ENCODE results near the gene RALGPS1. TPM values are rescaled to one million over a fixed set of nuclear protein-coding genes. Genes with fewer than 3 reads are reported as not detected.

Gene RALGPS1
- total RNA-seq, 2 donors from 2014 or later, result 9.3 to 12.6 TPM

DNA sequence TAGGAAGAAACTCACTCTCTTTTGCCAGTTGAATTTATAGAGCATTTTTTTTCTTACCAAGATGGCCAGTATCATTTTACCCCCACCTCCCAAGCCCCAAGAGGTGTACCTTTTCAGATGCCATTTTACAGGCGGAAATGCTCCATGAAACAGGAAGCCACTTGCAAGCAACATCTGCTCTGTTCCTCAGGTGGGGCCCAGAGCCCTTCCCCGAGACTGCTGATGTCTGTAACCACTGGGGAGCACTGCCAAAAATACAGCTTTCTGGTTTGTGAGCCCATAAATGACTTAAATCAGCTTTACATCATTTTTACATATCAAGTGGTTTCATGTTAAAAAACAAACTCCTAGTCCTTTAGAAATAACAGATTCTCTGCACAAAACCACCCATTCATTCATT lies 307.1 kb downstream of the RALGPS1 start:
- Mint-ChIP-seq H3K36me3 (ENCODE audit: low read depth) (peaks cover 2% of the 10 kb centered on the region), H3K27me3 (peaks cover 6% of the 10 kb centered on the region), H3K27ac (peak overlapping the region; percentile 43), H3K4me1 (peaks cover 29% of the 10 kb centered on the region), H3K4me3 (no peak overlapping the region)
- ATAC-seq (no peak), DNase-seq (no peak)
- no peaks in the 10 kb centered on the region for H3K9me3 ChIP-seq (ENCODE audit: control insufficient read depth, low read length, poor library complexity, severe bottlenecking)

DNA sequence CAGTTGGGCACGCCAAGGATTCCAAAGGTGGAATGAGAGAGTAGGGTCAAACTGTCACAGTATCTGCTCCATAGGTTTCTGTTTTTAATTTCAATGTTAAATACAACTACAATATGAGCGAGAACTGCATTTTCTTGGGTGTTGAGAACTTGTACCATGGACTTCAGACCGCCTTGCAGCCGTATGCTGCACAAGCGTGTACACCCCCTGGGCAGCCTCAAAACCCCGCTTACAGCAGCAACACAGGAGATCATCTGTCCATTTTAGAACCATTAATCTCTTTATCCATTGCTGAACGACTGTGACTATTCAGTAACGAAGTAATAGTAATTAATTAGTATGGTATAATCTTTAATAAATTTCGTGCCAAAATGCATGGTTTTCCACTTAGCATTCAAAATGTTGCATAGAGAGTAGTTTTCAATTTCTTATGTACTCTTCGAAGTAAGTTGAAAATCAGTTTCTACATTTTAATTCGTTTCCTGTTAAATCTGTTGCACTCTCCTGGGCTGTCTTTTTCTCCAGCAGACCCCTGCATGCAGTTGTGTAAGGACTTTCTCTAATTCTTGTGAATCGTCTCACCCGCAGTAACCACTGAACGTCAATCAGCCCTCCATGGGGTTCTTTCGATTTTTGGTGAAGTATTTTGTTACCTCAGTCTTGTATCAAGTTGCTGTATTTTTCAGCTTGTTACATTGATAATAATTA lies 308.0 kb downstream of the RALGPS1 start:
- DNase-seq (no peak), ATAC-seq (no peak)
- peak overlapping the region; percentile 43 for H3K27ac Mint-ChIP-seq
- H3K9me3 ChIP-seq (ENCODE audit: control insufficient read depth, low read length, poor library complexity, severe bottlenecking), result no peaks in the 10 kb centered on the region
- H3K4me3 Mint-ChIP-seq, result no peak overlapping the region
- peaks cover 29% of the 10 kb centered on the region for H3K4me1 Mint-ChIP-seq
- peaks cover 2% of the 10 kb centered on the region for H3K36me3 Mint-ChIP-seq (ENCODE audit: low read depth)
- peaks cover 7% of the 10 kb centered on the region for H3K27me3 Mint-ChIP-seq

DNA sequence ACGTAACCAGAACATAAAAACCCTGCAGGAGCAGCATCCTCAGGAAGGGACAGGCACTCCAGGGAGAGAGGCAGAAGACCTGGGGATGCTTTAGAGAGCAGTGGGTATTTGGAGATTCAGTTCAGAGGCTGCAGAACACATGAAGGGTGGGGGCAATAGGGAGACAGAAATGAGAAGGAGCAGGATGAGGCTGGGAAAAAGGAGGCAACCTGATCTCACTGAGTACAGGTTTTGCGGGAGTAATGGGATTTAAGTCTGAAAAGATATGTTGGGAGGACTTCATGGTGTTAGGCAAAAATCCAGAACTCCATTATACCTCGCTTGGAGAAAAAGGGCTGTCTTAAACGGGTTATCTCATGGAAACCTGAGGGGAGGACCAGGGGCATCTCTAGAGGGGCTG lies 308.7 kb downstream of the RALGPS1 start:
- no peak overlapping the region for H3K4me3 Mint-ChIP-seq
- H3K36me3 Mint-ChIP-seq (ENCODE audit: low read depth), result peaks cover 2% of the 10 kb centered on the region
- DNase-seq (no peak), ATAC-seq (no peak)
- H3K27me3 Mint-ChIP-seq, result peaks cover 7% of the 10 kb centered on the region
- no peaks in the 10 kb centered on the region for H3K9me3 ChIP-seq (ENCODE audit: control insufficient read depth, low read length, poor library complexity, severe bottlenecking)
- H3K4me1 Mint-ChIP-seq, result peaks cover 29% of the 10 kb centered on the region
- peak overlapping the region; percentile 4 for H3K27ac Mint-ChIP-seq

DNA sequence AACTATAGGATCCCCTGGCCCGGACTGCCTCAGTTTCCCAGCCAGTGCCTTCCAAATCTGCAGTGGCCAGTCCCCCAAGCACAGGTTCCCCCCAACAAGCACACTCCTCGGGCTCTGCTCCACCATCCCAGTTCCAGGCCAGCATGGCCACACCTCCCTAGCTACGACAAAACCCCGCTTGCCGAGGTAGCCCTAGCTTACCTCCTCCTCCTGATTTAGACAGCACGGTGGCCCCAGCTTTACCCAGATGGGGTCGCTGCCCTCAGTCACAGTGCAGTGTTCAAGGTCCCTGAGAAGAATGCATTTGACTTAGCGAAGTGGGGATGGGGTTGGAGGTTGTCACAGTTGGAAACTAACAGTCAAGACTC lies 309.2 kb downstream of the RALGPS1 start:
- Mint-ChIP-seq H3K36me3 (ENCODE audit: low read depth) (peaks cover 2% of the 10 kb centered on the region), H3K4me3 (peak overlapping the region; percentile 94), H3K4me1 (peaks cover 29% of the 10 kb centered on the region), H3K27me3 (peaks cover 7% of the 10 kb centered on the region), H3K27ac (peak overlapping the region; percentile 90)
- DNase-seq (no peak), ATAC-seq (no peak)
- H3K9me3 ChIP-seq (ENCODE audit: control insufficient read depth, low read length, poor library complexity, severe bottlenecking), result no peaks in the 10 kb centered on the region

DNA sequence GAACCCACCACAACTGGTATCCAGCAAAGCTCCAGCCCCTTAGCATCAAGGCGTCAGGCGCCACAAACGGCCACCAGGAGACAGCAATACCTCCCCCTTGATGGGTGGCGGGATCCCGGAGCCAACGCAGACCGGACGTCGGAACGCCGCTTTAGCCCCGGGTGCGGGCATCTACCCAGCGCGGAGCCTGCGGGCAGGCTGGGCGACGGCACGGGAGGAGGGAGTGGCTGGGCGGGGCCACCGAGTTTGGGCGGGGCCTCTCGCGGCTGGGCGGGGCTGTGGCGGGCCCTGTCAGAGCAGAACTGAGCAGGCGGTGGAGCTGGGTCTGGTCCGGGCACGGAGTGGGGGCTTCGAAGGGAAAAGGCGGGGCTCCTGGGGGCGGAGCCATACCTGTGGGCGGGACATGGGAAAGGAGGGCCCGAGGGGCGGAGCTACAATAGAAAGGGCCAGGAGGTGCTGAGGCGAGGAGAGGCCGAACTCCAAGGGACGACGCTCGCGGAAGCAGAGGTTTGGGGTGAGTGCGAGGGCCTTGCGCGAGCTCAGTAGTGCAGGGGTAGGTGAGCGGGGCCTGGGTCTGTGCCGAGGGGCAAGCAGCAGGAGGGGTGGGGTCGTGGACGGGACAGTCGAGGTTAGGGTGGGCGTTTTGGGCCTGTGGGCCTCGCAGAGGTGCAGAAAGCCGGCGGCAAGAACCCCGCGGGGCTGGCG lies 309.7 kb downstream of the RALGPS1 start:
- Mint-ChIP-seq H3K4me1 (peaks cover 29% of the 10 kb centered on the region), H3K4me3 (peak overlapping the region; percentile 94), H3K36me3 (ENCODE audit: low read depth) (peaks cover 2% of the 10 kb centered on the region), H3K27ac (peak overlapping the region; percentile 90), H3K27me3 (peaks cover 11% of the 10 kb centered on the region)
- ATAC-seq, result peak; percentile 77
- H3K9me3 ChIP-seq (ENCODE audit: control insufficient read depth, low read length, poor library complexity, severe bottlenecking), result no peaks in the 10 kb centered on the region
- DNase-seq, result peak; percentile 82 to 86 (median 82)

DNA sequence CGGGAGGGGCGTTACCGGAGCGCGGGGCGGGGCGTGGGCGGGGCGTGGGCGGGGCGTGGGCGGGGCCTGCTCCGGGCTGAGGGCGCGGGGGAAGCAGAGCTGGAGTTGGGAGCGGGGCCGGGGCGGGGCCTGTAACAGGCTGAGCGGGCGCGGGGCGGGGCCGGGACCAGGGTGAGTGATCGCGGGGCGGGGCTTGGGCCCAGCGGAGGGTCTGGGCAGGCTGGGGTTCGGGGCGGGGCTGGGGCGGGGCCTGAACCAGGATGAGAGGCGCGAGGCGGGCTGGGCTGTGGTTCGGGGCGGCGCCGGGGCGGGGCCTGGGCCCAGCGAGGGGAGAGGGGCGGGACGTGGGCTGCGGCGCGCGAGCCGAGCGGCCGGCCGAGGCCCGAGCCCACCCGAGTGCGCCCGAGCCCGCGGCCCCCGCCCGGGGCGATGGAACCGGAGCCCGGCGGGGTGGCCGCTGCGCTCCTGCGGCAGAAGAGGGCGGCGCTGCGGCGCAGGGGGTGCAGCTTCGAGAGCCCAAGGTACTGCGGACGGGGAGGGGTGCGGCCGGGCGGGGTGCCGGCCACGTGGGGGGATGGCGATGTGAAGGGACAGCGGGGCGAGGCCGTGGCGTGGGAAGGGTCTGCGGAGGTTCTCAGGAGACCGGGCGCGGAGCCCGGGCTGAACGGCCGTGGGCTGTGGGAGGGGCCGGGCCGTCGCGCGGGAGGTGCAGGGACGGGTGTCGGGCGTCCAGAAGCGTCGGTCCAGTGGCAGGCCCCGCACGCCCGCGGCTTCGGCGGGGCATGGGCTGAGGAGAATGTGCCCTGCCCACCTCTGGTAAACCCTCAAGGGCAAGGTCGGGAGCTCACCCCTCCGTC lies 310.5 kb downstream of the RALGPS1 start:
- H3K36me3 Mint-ChIP-seq (ENCODE audit: low read depth), result peaks cover 2% of the 10 kb centered on the region
- H3K9me3 ChIP-seq (ENCODE audit: control insufficient read depth, low read length, poor library complexity, severe bottlenecking), result no peaks in the 10 kb centered on the region
- H3K27ac Mint-ChIP-seq, result peak overlapping the region; percentile 90
- peak; percentile 82 for ATAC-seq
- H3K4me1 Mint-ChIP-seq, result peaks cover 29% of the 10 kb centered on the region
- DNase-seq, result peak; percentile 85 to 94 (median 91)
- H3K27me3 Mint-ChIP-seq, result peaks cover 15% of the 10 kb centered on the region
- peak overlapping the region; percentile 94 for H3K4me3 Mint-ChIP-seq

DNA sequence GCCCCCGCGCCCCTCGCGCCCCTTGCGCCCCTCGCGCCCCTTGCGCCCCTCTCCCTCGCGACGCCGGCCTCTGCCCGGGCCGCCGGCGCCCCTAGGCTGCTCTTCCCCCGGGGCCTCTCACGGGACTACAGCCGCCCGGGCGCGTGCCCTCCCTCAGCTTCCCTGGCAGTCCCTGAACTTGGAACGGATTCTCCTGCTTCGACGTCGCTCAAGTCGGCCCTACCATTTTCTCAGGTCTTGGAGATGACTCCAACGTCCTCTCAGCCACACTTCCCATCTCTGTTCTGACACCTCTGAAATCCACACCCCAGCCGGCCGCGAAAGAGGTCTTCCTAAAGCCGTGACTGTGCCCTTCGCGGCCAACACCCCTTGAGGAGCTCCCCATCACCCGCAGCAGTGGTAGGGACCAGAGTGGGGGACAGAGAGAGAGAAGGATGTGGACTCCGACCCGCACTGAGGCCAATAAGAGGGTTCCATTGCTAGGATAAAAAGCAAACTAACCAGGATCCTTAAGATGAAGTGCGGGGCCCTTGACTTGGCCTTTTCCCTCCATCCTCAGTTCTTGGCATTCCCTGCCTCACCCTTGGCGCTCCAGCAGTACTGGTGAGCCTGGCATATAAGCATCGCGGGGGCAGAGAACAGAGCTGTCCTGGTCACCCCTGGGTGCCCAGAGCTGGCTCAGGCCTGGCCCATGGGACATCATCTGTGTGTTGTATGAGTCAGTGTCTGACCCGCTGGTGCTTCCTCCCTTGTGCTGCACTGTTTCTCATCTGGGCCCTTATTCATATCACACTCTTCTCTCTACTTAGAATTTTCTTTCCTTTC lies 311.4 kb downstream of the RALGPS1 start:
- Mint-ChIP-seq H3K36me3 (ENCODE audit: low read depth) (peaks cover 2% of the 10 kb centered on the region), H3K27me3 (peaks cover 15% of the 10 kb centered on the region), H3K4me1 (peaks cover 29% of the 10 kb centered on the region), H3K27ac (peak overlapping the region; percentile 90), H3K4me3 (peak overlapping the region; percentile 94)
- H3K9me3 ChIP-seq (ENCODE audit: control insufficient read depth, low read length, poor library complexity, severe bottlenecking), result no peaks in the 10 kb centered on the region
- DNase-seq (no peak), ATAC-seq (no peak)

DNA sequence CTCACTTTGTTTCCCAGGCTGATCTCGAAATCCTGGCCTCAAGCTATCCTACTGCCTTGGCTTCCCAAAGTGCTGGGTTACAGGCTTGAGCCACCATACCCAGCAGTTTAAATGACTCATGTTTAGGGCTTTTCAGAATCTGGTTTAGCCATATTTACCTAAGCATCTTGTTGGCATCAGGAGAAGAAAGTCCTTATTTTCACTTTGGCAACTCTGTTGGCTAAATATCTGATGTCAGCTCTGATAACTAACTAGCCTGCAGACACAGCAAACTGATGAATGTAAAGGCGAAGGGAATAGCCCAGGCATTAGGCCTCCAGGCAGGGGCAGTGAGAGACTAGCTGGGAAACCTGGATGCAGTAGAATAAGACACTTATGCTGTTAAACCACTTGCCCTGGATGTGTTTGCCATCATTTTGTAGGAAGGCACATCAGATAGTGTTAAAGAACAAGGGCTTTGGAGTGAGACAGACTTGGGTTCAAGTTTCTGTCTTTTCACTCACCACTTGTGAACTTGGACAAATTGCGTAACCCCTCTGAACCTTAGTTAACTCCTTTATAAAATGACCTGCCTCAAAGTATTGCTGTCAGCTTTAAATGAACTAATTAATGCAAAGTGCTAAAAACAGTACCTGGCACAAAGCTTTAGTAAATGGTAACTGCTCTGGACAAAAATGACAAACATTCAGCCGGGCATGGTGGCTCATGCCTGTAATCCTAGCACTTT lies 315.3 kb downstream of the RALGPS1 start:
- H3K9me3 ChIP-seq (ENCODE audit: control insufficient read depth, low read length, poor library complexity, severe bottlenecking), result no peaks in the 10 kb centered on the region
- Mint-ChIP-seq H3K36me3 (ENCODE audit: low read depth) (no peaks in the 10 kb centered on the region), H3K4me3 (no peak overlapping the region), H3K27ac (no peak overlapping the region), H3K4me1 (peaks cover 8% of the 10 kb centered on the region), H3K27me3 (peaks cover 29% of the 10 kb centered on the region)
- ATAC-seq, result no peak
- no peak for DNase-seq

DNA sequence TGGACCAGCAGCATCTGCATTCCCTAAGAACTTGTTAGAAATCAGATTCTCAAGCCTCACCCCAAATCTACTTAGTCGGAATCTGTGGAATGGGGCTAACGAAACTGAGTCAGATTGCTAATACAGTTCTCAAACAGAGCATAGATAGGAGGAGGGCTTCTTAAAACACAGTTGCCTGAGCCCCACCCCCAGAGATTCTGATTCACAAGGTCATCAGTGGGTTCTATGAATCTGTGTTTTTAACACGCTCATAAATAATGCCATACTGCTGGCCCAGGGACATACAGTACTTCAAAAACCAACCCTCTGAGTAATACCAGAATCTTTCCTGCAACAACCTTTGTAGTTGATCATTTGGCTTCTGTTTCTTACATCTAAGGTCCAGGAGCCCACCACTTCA lies 317.1 kb downstream of the RALGPS1 start:
- no peak for ATAC-seq
- H3K9me3 ChIP-seq (ENCODE audit: control insufficient read depth, low read length, poor library complexity, severe bottlenecking), result no peaks in the 10 kb centered on the region
- H3K4me3 Mint-ChIP-seq, result no peak overlapping the region
- H3K4me1 Mint-ChIP-seq, result no peaks in the 10 kb centered on the region
- peaks cover 36% of the 10 kb centered on the region for H3K27me3 Mint-ChIP-seq
- no peak overlapping the region for H3K27ac Mint-ChIP-seq
- peaks cover 2% of the 10 kb centered on the region for H3K36me3 Mint-ChIP-seq (ENCODE audit: low read depth)
- DNase-seq, result no peak

DNA sequence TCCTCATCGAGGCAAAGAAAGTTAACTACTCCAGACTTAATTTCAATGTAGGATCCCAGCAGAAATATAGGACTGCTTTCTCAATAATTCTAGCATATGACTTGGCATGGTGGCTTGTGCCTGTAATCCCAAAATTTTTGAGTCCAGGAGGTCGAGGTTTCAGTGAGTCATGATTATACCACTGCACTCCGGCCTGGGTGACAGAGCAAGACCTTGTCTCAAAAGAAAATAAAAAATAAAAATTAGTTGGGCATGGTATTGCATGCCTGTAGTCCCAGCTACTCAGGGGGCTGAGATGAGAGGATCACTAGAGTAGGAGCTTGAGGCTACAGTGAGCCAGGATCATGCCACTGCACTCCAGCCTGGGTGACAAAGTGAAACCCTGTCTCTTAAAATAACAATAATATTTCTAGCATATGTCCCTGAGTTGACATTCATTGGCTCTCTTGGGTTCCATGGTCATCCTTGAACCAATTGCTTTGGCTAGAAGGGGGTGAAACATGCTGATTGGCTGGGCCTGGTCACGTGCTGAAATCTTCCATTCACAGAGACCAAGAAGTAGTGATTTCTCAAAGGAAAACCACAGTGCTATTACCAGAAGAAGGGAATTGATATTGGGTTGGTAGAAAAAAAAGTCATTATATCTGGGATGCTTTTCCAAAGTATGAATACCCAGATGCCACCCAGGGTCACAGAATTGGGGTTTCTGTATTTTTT lies 318.4 kb downstream of the RALGPS1 start:
- peaks cover 43% of the 10 kb centered on the region for H3K27me3 Mint-ChIP-seq
- no peak overlapping the region for H3K27ac Mint-ChIP-seq
- peaks cover 2% of the 10 kb centered on the region for H3K36me3 Mint-ChIP-seq (ENCODE audit: low read depth)
- ATAC-seq (no peak), DNase-seq (no peak)
- H3K4me1 Mint-ChIP-seq, result no peaks in the 10 kb centered on the region
- H3K9me3 ChIP-seq (ENCODE audit: control insufficient read depth, low read length, poor library complexity, severe bottlenecking), result no peaks in the 10 kb centered on the region
- H3K4me3 Mint-ChIP-seq, result no peak overlapping the region

DNA sequence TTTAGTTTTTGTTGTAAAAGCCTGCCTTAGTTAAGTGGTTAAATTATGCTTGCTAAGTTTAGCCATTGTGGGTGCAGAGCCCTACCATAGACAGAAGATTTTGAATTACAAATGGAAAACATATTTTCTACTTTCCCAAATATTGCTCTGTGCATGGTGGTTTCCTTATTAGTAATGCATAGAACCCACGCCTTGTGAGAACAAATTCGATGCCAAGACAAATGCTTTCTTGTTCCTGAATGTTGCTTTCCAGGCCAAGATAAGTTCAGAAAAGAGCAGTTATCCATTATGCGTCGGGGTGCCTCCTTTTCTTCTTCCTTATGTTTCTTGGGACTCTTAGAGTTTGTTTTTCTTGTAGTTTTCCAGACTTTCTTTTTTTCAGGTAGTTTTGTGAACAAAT lies 319.0 kb downstream of the RALGPS1 start:
- peaks cover 2% of the 10 kb centered on the region for H3K36me3 Mint-ChIP-seq (ENCODE audit: low read depth)
- ATAC-seq (no peak), DNase-seq (no peak)
- peaks cover under 1% of the 10 kb centered on the region for H3K4me1 Mint-ChIP-seq
- H3K9me3 ChIP-seq (ENCODE audit: control insufficient read depth, low read length, poor library complexity, severe bottlenecking), result no peaks in the 10 kb centered on the region
- H3K4me3 Mint-ChIP-seq, result no peak overlapping the region
- H3K27me3 Mint-ChIP-seq, result peaks cover 45% of the 10 kb centered on the region
- no peak overlapping the region for H3K27ac Mint-ChIP-seq

DNA sequence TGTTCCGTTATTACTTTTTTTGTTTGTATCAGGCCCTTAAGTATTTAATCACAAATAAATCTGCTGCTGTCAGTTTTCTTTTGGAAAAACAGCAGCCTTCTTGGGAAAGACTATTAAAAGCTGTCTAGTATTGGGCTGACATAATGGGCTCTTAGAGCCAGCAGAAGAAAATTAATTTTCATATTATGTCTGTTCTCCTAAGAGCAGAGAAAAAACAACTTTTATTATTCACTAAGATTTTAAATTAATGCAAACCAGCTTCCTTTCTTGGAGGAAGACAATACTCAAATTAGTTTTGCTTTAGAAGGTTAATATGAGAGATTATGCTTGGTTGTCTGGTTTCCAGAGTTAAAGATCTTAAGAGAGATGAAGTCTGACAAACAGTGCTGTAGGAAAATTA lies 319.4 kb downstream of the RALGPS1 start:
- peaks cover 3% of the 10 kb centered on the region for H3K4me1 Mint-ChIP-seq
- peaks cover 48% of the 10 kb centered on the region for H3K27me3 Mint-ChIP-seq
- no peak overlapping the region for H3K4me3 Mint-ChIP-seq
- ATAC-seq, result no peak
- H3K9me3 ChIP-seq (ENCODE audit: control insufficient read depth, low read length, poor library complexity, severe bottlenecking), result no peaks in the 10 kb centered on the region
- H3K27ac Mint-ChIP-seq, result no peak overlapping the region
- peaks cover 2% of the 10 kb centered on the region for H3K36me3 Mint-ChIP-seq (ENCODE audit: low read depth)
- DNase-seq, result no peak

Data from T-helper 17 cell (primary cell).